ENCODE measurements around the gene IFT22.

DNA sequence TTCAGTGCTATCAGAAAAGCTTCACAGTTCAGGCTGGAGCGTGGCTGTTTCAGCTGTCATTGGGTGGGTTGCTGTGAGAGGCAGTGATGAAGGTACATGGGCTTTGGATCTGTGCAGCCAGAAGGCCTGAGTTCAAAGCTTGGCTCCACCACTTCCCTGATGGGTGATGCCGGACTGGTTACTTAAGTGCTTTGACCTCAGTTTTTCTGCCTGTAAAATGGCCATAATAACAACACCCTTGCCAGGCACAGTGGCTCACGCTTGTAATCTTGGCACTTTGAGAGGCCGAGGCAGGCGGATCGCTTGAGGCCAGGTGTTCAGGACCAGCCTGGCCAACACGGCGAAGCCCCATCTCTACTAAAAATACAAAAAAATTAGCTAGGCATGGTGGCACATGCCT is 10.4 kb upstream of the IFT22 start:
- TF ChIP-seq, protein P1, sequence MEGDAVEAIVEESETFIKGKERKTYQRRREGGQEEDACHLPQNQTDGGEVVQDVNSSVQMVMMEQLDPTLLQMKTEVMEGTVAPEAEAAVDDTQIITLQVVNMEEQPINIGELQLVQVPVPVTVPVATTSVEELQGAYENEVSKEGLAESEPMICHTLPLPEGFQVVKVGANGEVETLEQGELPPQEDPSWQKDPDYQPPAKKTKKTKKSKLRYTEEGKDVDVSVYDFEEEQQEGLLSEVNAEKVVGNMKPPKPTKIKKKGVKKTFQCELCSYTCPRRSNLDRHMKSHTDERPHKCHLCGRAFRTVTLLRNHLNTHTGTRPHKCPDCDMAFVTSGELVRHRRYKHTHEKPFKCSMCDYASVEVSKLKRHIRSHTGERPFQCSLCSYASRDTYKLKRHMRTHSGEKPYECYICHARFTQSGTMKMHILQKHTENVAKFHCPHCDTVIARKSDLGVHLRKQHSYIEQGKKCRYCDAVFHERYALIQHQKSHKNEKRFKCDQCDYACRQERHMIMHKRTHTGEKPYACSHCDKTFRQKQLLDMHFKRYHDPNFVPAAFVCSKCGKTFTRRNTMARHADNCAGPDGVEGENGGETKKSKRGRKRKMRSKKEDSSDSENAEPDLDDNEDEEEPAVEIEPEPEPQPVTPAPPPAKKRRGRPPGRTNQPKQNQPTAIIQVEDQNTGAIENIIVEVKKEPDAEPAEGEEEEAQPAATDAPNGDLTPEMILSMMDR (IDR thresholded peaks at IDR 0.05): no peak
- TF ChIP-seq POLR2A (IDR thresholded peaks at IDR 0.05): no peak

Data from heart left ventricle (tissue), 13 donors.